SK-N-SH treated with all-trans-retinoic acid at 6 μM for 48 hours (cell line): ENCODE data around the gene SPOCD1.

Experiments
- BACH2 ChIP-seq: fragments of 250-450 bp; sonication (Bioruptor Pico); IDR thresholded peaks from 2 replicates; pipeline ENCODE4 v1.9.0; 2021; ENCODE audit warnings: mild to moderate bottlenecking, borderline replicate concordance
- CSDC2 ChIP-seq: fragments of 250-450 bp; sonication (Bioruptor Pico); IDR thresholded peaks from 2 replicates; pipeline ENCODE4 v1.5.0; 2020; ENCODE audit warnings: mild to moderate bottlenecking, moderate library complexity
- CSRNP3 ChIP-seq: fragments of 250-450 bp; sonication (Bioruptor Pico); IDR thresholded peaks from 2 replicates; pipeline ENCODE4 v1.5.1; 2021; ENCODE audit warnings: mild to moderate bottlenecking, moderate library complexity
- PPARA ChIP-seq: fragments of 250-450 bp; sonication (Bioruptor Pico); IDR thresholded peaks from 2 replicates; pipeline ENCODE4 v1.5.0; 2020; ENCODE audit warnings: mild to moderate bottlenecking, borderline replicate concordance
- RARB ChIP-seq: fragments of 250-450 bp; sonication (Bioruptor Pico); IDR thresholded peaks from 2 replicates; pipeline ENCODE4 v1.8.0; 2021; ENCODE audit warnings: mild to moderate bottlenecking, moderate library complexity
- TSHZ2 ChIP-seq: fragments of 250-450 bp; sonication (Bioruptor Pico); IDR thresholded peaks from 2 replicates; pipeline ENCODE4 v1.5.0; 2020; ENCODE audit warnings: mild to moderate bottlenecking, moderate library complexity
- ZC3H10 ChIP-seq: fragments of 250-450 bp; sonication (Bioruptor Pico); IDR thresholded peaks from 2 replicates; pipeline ENCODE4 v1.5.1; 2021; ENCODE audit warnings: mild to moderate bottlenecking, moderate library complexity
- ZFP3 ChIP-seq: fragments of 250-450 bp; sonication (Bioruptor Pico); IDR thresholded peaks from 2 replicates; pipeline ENCODE4 v1.5.0; 2020; ENCODE audit warnings: mild to moderate bottlenecking, moderate library complexity
- ZFP30 ChIP-seq: fragments of 450-650 bp; formaldehyde crosslinking; IDR thresholded peaks from 2 replicates; pipeline ENCODE4 v1.5.0; 2022; ENCODE audit warnings: mild to moderate bottlenecking, moderate library complexity
- ZNF8 ChIP-seq: fragments of 450-650 bp; formaldehyde crosslinking; IDR thresholded peaks from 2 replicates; pipeline ENCODE4 v1.5.0; 2020; ENCODE audit warnings: mild to moderate bottlenecking, moderate library complexity
- TF ChIP-seq, protein P1 (sequence below): fragments of 250-450 bp; sonication (Bioruptor Pico); IDR thresholded peaks from 2 replicates; pipeline ENCODE4 v1.5.1; 2020; ENCODE audit warnings: low read depth, mild to moderate bottlenecking, moderate library complexity

- TF ChIP-seq RARB (no peak), BACH2 (CRISPR knock-in tag) (no peak), ZFP30 (CRISPR knock-in tag) (no peak), PPARA (CRISPR knock-in tag) (no peak), ZFP3 (CRISPR knock-in tag) (no peak), ZNF8 (CRISPR knock-in tag) (no peak), ZC3H10 (CRISPR knock-in tag) (no peak), CSRNP3 (CRISPR knock-in tag) (no peak), CSDC2 (CRISPR knock-in tag) (no peak), TSHZ2 (CRISPR knock-in tag) (no peak)
- TF ChIP-seq, protein P1, sequence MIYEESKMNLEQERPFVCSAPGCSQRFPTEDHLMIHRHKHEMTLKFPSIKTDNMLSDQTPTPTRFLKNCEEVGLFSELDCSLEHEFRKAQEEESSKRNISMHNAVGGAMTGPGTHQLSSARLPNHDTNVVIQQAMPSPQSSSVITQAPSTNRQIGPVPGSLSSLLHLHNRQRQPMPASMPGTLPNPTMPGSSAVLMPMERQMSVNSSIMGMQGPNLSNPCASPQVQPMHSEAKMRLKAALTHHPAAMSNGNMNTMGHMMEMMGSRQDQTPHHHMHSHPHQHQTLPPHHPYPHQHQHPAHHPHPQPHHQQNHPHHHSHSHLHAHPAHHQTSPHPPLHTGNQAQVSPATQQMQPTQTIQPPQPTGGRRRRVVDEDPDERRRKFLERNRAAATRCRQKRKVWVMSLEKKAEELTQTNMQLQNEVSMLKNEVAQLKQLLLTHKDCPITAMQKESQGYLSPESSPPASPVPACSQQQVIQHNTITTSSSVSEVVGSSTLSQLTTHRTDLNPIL: no peak
These were observed 62.8 kb downstream of the SPOCD1 start for GRCh38 chr1:31752952-31753475.
